GM12878 (cell line): Measurements from ENCODE around the gene LINC00237. TPM values are rescaled to one million over a fixed set of nuclear protein-coding genes. Genes with fewer than 3 reads are reported as not detected.

Experiments
- ATAC-seq: fragments of 200-7000 bp; cut with Tn5 transposase; 3 replicates; pipeline ENCODE4 v1.9.1; 2020; ENCODE audit warnings: mild to moderate bottlenecking, moderate library complexity
- BruUV-seq: library from RNA; stranded (reverse); fragments of 400-500 nt; replicated peaks from 2 replicates; lab custom pipeline; 2021; lab: Mats Ljungman, UMichigan
- CTCF ChIA-PET: fragments of 300-600 bp; sonication (Branson Sonifier 250); formaldehyde crosslinking; extraction: SDS; loops from one replicate; lab custom pipeline; 2021; ENCODE audit warnings: inconsistent platforms; lab: Yijun Ruan, JAX
- POLR2A ChIA-PET: fragments of 350-600 bp; formaldehyde crosslinking; extraction: SDS; loops from one replicate; lab custom pipeline; 2021; ENCODE audit warnings: inconsistent platforms; lab: Charles Lee
- RAD21 ChIA-PET: fragments of 300-600 bp; sonication (Branson Sonifier 250); formaldehyde crosslinking; loops from one replicate; lab custom pipeline; 2023; ENCODE audit warnings: antibody characterized with exemption; ENCODE audit not compliant: unreplicated experiment; lab: Charles Lee
- SMC1A ChIA-PET: fragments of 300-600 bp; sonication (Branson Sonifier 250); formaldehyde crosslinking; loops from one replicate; lab custom pipeline; 2023; ENCODE audit not compliant: unreplicated experiment, uncharacterized antibody; lab: Charles Lee
- DNase-seq: peaks from one replicate; pipeline ENCODE4 v3.0.0-alpha.2; 2011; ENCODE audit warnings: low read depth, low spot score
- FAIRE-seq: peaks from 3 replicates; lab custom pipeline; 2011; peaks lifted over from hg19 to GRCh38; lab: Jason Lieb, UNC
- H2AFZ ChIP-seq: 2 replicates; pipeline ENCODE4 v1.6.0; 2011; ENCODE audit warnings: low read depth, low read length, control low read depth; ENCODE audit not compliant: control insufficient read depth
- H3K27ac ChIP-seq: 2 replicates; pipeline ENCODE4 v1.5.1; 2011; ENCODE audit warnings: control low read depth; ENCODE audit not compliant: control insufficient read depth, insufficient read depth
- H3K27me3 ChIP-seq, 2 experiments: replicated peaks in 1 of 2; 2 replicates each; pipeline versions ENCODE4 v1.6.0 to v1.6.1; 2011; ENCODE audit warnings: low read length in 1 of 2; ENCODE audit not compliant: control insufficient read depth in 2 of 2, insufficient read depth in 2 of 2
- H3K36me3 ChIP-seq, 2 experiments: 2 replicates each; pipeline ENCODE4 v1.5.1; 2011; ENCODE audit warnings: low read length in 1 of 2; ENCODE audit not compliant: control insufficient read depth in 2 of 2, insufficient read depth in 2 of 2
- H3K4me1 ChIP-seq: 2 replicates; pipeline ENCODE4 v1.6.1; 2011; ENCODE audit warnings: mild to moderate bottlenecking, low read length, moderate library complexity, mixed read lengths; ENCODE audit not compliant: control insufficient read depth, insufficient read depth
- H3K4me2 ChIP-seq: 2 replicates; pipeline ENCODE4 v1.6.0; 2011; ENCODE audit warnings: control low read depth; ENCODE audit not compliant: control insufficient read depth, insufficient read depth
- H3K4me3 ChIP-seq: fragments of 200-600 bp; sonication (generic); 2 replicates; pipeline ENCODE4 v1.5.1; 2016
- H3K79me2 ChIP-seq: 2 replicates; pipeline ENCODE4 v1.6.0; 2011; ENCODE audit warnings: low read length; ENCODE audit not compliant: control insufficient read depth, insufficient read depth
- H3K9ac ChIP-seq: 2 replicates; pipeline ENCODE4 v1.8.0; 2011; ENCODE audit warnings: low read length, control low read depth, mixed read lengths; ENCODE audit not compliant: control insufficient read depth, insufficient read depth
- H3K9me3 ChIP-seq: replicated peaks from 3 replicates; pipeline ENCODE4 v1.5.1; 2011; ENCODE audit warnings: mild to moderate bottlenecking, low read length; ENCODE audit not compliant: control insufficient read depth, insufficient read depth
- H4K20me1 ChIP-seq: 2 replicates; pipeline ENCODE4 v1.6.0; 2011; ENCODE audit not compliant: control insufficient read depth, insufficient read depth
- BHLHE40 ChIP-seq, 2 experiments: fragments of 450-650 bp in 1 of 2; IDR thresholded peaks; 2 replicates each; pipeline ENCODE4 v1.6.1; 2011 to 2017; ENCODE audit warnings: low read depth in 2 of 2, borderline replicate concordance in 1 of 2, improper control_type of control experiment in 1 of 2, low read length in 1 of 2, mild to moderate bottlenecking in 1 of 2
- BMI1 ChIP-seq: fragments of 450-650 bp; IDR thresholded peaks from 2 replicates; pipeline ENCODE4 v1.6.1; 2016; ENCODE audit warnings: mild to moderate bottlenecking, moderate library complexity, borderline replicate concordance
- CBX5 ChIP-seq: sonication (generic); IDR thresholded peaks from 2 replicates; pipeline ENCODE4 v1.6.1; 2016; ENCODE audit warnings: low read depth, moderate library complexity, mild to moderate bottlenecking, inconsistent platforms
- DPF2 ChIP-seq: fragments of 450-650 bp; IDR thresholded peaks from 2 replicates; pipeline ENCODE4 v1.6.1; 2017; ENCODE audit warnings: mild to moderate bottlenecking
- ESRRA ChIP-seq: IDR thresholded peaks from 2 replicates; pipeline ENCODE4 v1.6.1; 2012; ENCODE audit warnings: mild to moderate bottlenecking, low read length, improper control_type of control experiment
- GATAD2B ChIP-seq: fragments of 450-650 bp; conservative IDR thresholded peaks from 2 replicates; pipeline ENCODE4 v1.6.1; 2017; ENCODE audit warnings: low read depth, mild to moderate bottlenecking, moderate library complexity
- HCFC1 ChIP-seq: fragments of 150-350 bp; IDR thresholded peaks from 2 replicates; pipeline ENCODE4 v1.6.1; 2014; ENCODE audit warnings: low read length
- MEF2B ChIP-seq: fragments of 450-650 bp; IDR thresholded peaks from 2 replicates; pipeline ENCODE4 v1.6.1; 2018; ENCODE audit warnings: mild to moderate bottlenecking, moderate library complexity; ENCODE audit not compliant: partially characterized antibody, poor library complexity, severe bottlenecking
- POLR2A ChIP-seq: IDR thresholded peaks from 2 replicates; pipeline ENCODE4 v1.6.1; 2011; ENCODE audit warnings: low read depth, mild to moderate bottlenecking, low read length
- POLR2AphosphoS2 ChIP-seq: IDR thresholded peaks from 2 replicates; pipeline ENCODE4 v1.6.1; 2011; ENCODE audit warnings: low read depth, mild to moderate bottlenecking, low read length, improper control_type of control experiment, moderate library complexity
- RAD21 ChIP-seq: IDR thresholded peaks from 2 replicates; pipeline ENCODE4 v1.6.1; 2011; ENCODE audit warnings: mild to moderate bottlenecking, low read depth, low read length, moderate library complexity; ENCODE audit not compliant: insufficient read depth
- RELA ChIP-seq: fragments of 450-650 bp; IDR thresholded peaks from 2 replicates; pipeline ENCODE4 v1.8.0; 2014; ENCODE audit warnings: borderline replicate concordance; ENCODE audit not compliant: partially characterized antibody
- SREBF2 ChIP-seq: IDR thresholded peaks from 2 replicates; pipeline ENCODE4 v1.6.1; 2012; ENCODE audit warnings: mild to moderate bottlenecking, low read length
- TARDBP ChIP-seq: IDR thresholded peaks from 2 replicates; pipeline ENCODE4 v1.6.1; 2016; ENCODE audit warnings: borderline replicate concordance
- ZNF217 ChIP-seq: fragments of 450-650 bp; IDR thresholded peaks from 2 replicates; pipeline ENCODE4 v1.6.1; 2017; ENCODE audit warnings: antibody characterized with exemption, mild to moderate bottlenecking
- ZSCAN29 ChIP-seq: fragments of 450-650 bp; IDR thresholded peaks from 2 replicates; pipeline ENCODE4 v1.6.1; 2017; ENCODE audit warnings: mild to moderate bottlenecking, moderate library complexity
- WGBS: methylation state at CpG from one replicate; pipeline ENCODE4 v1.1.6; 2016; ENCODE audit warnings: low lambda C conversion rate; ENCODE audit not compliant: insufficient replicate concordance, insufficient coverage; ENCODE audit errors: missing lambda C conversion rate; 5-methylcytosine and 5-hydroxymethylcytosine counted together
- in situ Hi-C: fragments of 300-500 bp; cut with MboI; formaldehyde crosslinking; loops from 9 replicates; pipeline ENCODE4 v1.14.3; 2018; ENCODE audit warnings: mixed read lengths
- intact Hi-C: fragments of 100-400 bp; cut with micrococcal nuclease; formaldehyde crosslinking; loops from one replicate; pipeline ENCODE4 v1.14.2; 2022; ENCODE audit not compliant: unreplicated experiment
- polyA plus RNA-seq, 11 experiments: library from polyadenylated mRNA; depleted of rRNA in 4 of 11; unstranded in 6 of 11; stranded (reverse) in 5 of 11; fragments of >200 nt; fragmentation: Nextera tagmentation in 4 of 11; fragmentation: Illumina TruSeq in 1 of 11; extraction: Ambion mirVana in 4 of 11; extraction: Trizol in 1 of 11; gene quantifications; 1 replicate in 1 of 11; 2 replicates in 10 of 11; pipeline versions ENCODE4 v1.2.1 to v1.2.3, GENCODE V29; 2011 to 2016; ENCODE audit warnings: inconsistent platforms in 2 of 11, missing spikeins in 2 of 11, low read depth in 1 of 11
- total RNA-seq, 4 experiments: library from RNA; depleted of rRNA in 3 of 4; stranded (reverse); fragments of >200 nt in 3 of 4; fragmentation: Illumina TruSeq in 1 of 4; extraction: Trizol in 1 of 4; gene quantifications; 2 replicates each; pipeline versions ENCODE4 v1.2.1 to v1.2.3, GENCODE V29; 2013 to 2021

The LINC00237 gene
- total and polyA plus RNA-seq, 10 of the 15 experiments (the other 5 are each of a cell fraction or from before 2014, with no cell fraction given): not detected

DNA sequence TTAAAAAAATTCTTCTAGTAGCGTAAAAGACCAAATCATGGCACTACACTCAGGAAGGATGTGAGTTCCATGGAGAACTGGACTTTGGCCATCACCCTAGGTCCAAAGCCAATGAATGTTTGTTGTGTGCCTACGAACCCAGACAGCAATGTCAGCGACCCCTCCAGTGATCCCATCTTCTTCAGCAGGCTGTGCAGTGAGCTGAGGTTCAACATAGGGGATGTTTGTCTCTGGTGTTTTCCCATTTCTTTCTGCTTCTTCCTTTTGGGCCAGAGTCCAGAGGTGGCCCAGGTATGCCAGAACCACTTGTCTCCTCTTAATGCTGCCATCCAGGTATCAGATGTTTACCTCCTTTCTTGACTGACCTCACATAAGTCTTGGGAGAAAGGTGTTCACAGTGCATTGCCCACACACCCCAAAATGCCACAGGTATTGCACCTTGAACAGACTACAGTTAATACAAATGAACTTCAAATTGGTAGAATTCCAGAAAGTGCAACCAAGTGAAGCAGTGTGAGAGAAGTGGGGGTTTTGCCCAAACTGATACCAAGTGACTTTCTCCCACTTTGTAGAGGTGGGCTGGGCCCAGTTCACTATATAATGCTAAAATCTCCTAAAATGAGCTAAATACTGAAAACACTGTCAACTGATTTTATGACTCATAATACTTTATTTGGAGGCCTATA is 33.9 kb upstream of the LINC00237 start:
- RAD21 ChIA-PET: no interaction called here
- BruUV-seq: no TSS peak

More for the DNA sequence above, 33.9 kb upstream of the LINC00237 start:
- Histone ChIP-seq H3K36me3 (no peaks in the 10 kb centered on the region; a peak in 2 of 4 replicates), H3K27ac (no peak overlapping the region), H2AFZ (no peak overlapping the region), H3K79me2 (no peaks in the 10 kb centered on the region)
- no peak for ATAC-seq
- in situ Hi-C loops: loop anchor here (10.0 kb wide), 1 partner anchor 65 kb away; no protein-coding TSS in a partner anchor
- ChIA-PET SMC1A (no interaction called here), CTCF (no interaction called here)
- no peak for TF ChIP-seq GATAD2B
- TF ChIP-seq TARDBP: no peak
- TF ChIP-seq ESRRA: no peak
- TF ChIP-seq POLR2A: no peak
- TF ChIP-seq RAD21: no peak
- no peak for TF ChIP-seq RELA
- TF ChIP-seq CBX5: no peak
- TF ChIP-seq SREBF2: no peak
- TF ChIP-seq BHLHE40 (IDR thresholded peaks at IDR 0.05; ENCODE audit: borderline replicate concordance in 1 of 2, low read depth in 2 of 2, low read length in 1 of 2): no peak
- TF ChIP-seq BMI1: no peak
- TF ChIP-seq DPF2: no peak
- no peak for TF ChIP-seq MEF2B
- no peak for TF ChIP-seq POLR2AphosphoS2
- no peak for TF ChIP-seq HCFC1
- no peak for TF ChIP-seq ZNF217
- no peak for TF ChIP-seq ZSCAN29
- TF ChIP-seq, all 136 proteins: peak for 0
- DNase-seq (no peak), FAIRE-seq (no peak)
- intact Hi-C loops: no loop called here
- Histone ChIP-seq H4K20me1 (no peaks in the 10 kb centered on the region), H3K4me3 (no peak overlapping the region), H3K4me2 (no peak overlapping the region), H3K9me3 (no peaks in the 10 kb centered on the region), H3K4me1 (peaks cover 5% of the 10 kb centered on the region), H3K27me3 (no peaks in the 10 kb centered on the region; a peak in 1 of 4 replicates), H3K9ac (no peak overlapping the region)
- WGBS: 38% methylated on average over 3 of the region's 3 CpGs
- POLR2A ChIA-PET: no interaction called here
